Measurements from ENCODE around the gene SF1.

The SF1 gene

GRCh38 chr11:64764753-64765152, 13.6 kb downstream of the SF1 start:
- H3K9ac ChIP-seq (ENCODE audit: low read length), result no peak overlapping the region
- H3K23ac ChIP-seq (ENCODE audit: low read length in 2 of 2), result no peak overlapping the region
- H2AK5ac ChIP-seq (ENCODE audit: low read length, severe bottlenecking), result no peak overlapping the region
- no peak overlapping the region for H2AFZ ChIP-seq (ENCODE audit: low read depth, low read length)
- no peak overlapping the region for H3K27ac ChIP-seq (ENCODE audit: low read length, poor library complexity, severe bottlenecking)
- no peak overlapping the region for H2BK12ac ChIP-seq (ENCODE audit: low read length in 2 of 2)
- no peaks in the 10 kb centered on the region for H3K27me3 ChIP-seq (ENCODE audit: control insufficient read depth in 1 of 2, insufficient read depth in 1 of 2, low read length in 2 of 2)
- no peaks in the 10 kb centered on the region for H3K9me3 ChIP-seq (ENCODE audit: control insufficient read depth, low read length)
- H3K36me3 ChIP-seq (ENCODE audit: control insufficient read depth in 1 of 2, insufficient read depth in 2 of 2, low read depth in 1 of 2, low read length in 2 of 2), result peaks cover 70 to 80% of the 10 kb centered on the region in 2 experiments
- H4K8ac ChIP-seq (ENCODE audit: low read length), result no peak overlapping the region
- no peak overlapping the region for H2BK120ac ChIP-seq (ENCODE audit: low read depth, low read length)
- H3K4ac ChIP-seq (ENCODE audit: low read depth in 1 of 2, low read length in 2 of 2), result no peak overlapping the region
- no peak overlapping the region for H2BK15ac ChIP-seq (ENCODE audit: low read depth, poor library complexity, severe bottlenecking)
- H3K14ac ChIP-seq (ENCODE audit: low read length in 2 of 2), result no peak overlapping the region
- H3K4me3 ChIP-seq (ENCODE audit: insufficient read depth in 1 of 2, low read depth in 1 of 2, low read length in 2 of 2), result no peak overlapping the region
- H3K4me2 ChIP-seq (ENCODE audit: low read length, poor library complexity, severe bottlenecking), result no peak overlapping the region
- H4K91ac ChIP-seq (ENCODE audit: low read length), result no peak overlapping the region
- no peak overlapping the region for H2BK5ac ChIP-seq (ENCODE audit: low read depth, low read length, poor library complexity, severe bottlenecking)
- no peak for DNase-seq
- no peak overlapping the region for H3K18ac ChIP-seq (ENCODE audit: low read depth in 1 of 2, low read length in 2 of 2)
- peaks cover 22% of the 10 kb centered on the region for H3K79me1 ChIP-seq (replicated peaks; ENCODE audit: low read length, poor library complexity, severe bottlenecking)
- peaks cover 43% of the 10 kb centered on the region for H3K4me1 ChIP-seq (ENCODE audit: control insufficient read depth, insufficient read depth, low read depth, low read length)
- 91% methylated on average over 5 of the region's 8 CpGs for WGBS

DNA sequence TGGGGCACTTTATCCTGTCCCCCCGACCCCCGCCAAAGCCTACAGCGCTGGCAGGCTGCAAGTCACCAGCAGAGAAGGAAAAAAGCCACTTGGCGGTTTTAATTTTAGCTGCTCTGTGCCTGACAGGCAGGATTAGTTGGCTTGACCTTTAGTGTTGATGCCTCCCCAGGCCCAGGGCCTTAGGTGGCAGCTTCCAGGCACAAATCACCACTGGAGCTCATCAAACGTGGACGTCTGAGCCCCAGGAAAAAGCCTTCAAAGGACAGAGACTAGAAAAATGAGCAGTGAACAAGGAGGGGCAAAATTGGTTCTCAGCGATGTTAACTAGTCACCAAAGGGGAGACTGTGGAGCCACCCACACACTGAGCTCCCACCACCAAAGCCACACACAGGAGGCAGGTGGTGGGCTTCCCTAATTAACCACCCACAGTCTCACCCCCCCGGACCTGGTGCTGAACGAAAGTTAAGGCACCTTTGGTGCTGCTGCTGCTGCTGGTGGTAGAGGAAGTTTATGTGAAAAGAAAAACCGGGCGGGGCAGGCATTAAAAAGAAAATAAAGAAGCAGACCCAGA, 14.2 kb downstream of the SF1 start:
- Histone ChIP-seq H4K8ac (ENCODE audit: low read length) (no peak overlapping the region), H2AFZ (ENCODE audit: low read depth, low read length) (no peak overlapping the region), H3K27me3 (ENCODE audit: control insufficient read depth in 1 of 2, insufficient read depth in 1 of 2, low read length in 2 of 2) (no peaks in the 10 kb centered on the region), H3K23ac (ENCODE audit: low read length in 2 of 2) (no peak overlapping the region), H2BK5ac (ENCODE audit: low read depth, low read length, poor library complexity, severe bottlenecking) (no peak overlapping the region), H2BK15ac (ENCODE audit: low read depth, poor library complexity, severe bottlenecking) (no peak overlapping the region), H3K9ac (ENCODE audit: low read length) (no peak overlapping the region), H3K4ac (ENCODE audit: low read depth in 1 of 2, low read length in 2 of 2) (no peak overlapping the region), H3K18ac (ENCODE audit: low read depth in 1 of 2, low read length in 2 of 2) (no peak overlapping the region), H2AK5ac (ENCODE audit: low read length, severe bottlenecking) (peak overlapping the region; percentile 80), H3K4me3 (ENCODE audit: insufficient read depth in 1 of 2, low read depth in 1 of 2, low read length in 2 of 2) (no peak overlapping the region), H3K14ac (ENCODE audit: low read length in 2 of 2) (no peak overlapping the region), H3K4me1 (ENCODE audit: control insufficient read depth, insufficient read depth, low read depth, low read length) (peaks cover 49% of the 10 kb centered on the region), H3K79me1 (replicated peaks; ENCODE audit: low read length, poor library complexity, severe bottlenecking) (peaks cover 15% of the 10 kb centered on the region), H3K27ac (ENCODE audit: low read length, poor library complexity, severe bottlenecking) (peak overlapping the region; percentile 93), H4K91ac (ENCODE audit: low read length) (no peak overlapping the region), H3K9me3 (ENCODE audit: control insufficient read depth, low read length) (no peaks in the 10 kb centered on the region), H3K36me3 (ENCODE audit: control insufficient read depth in 1 of 2, insufficient read depth in 2 of 2, low read depth in 1 of 2, low read length in 2 of 2) (peaks cover 64 to 74% of the 10 kb centered on the region in 2 experiments), H3K4me2 (ENCODE audit: low read length, poor library complexity, severe bottlenecking) (no peak overlapping the region), H2BK12ac (ENCODE audit: low read length in 2 of 2) (no peak overlapping the region), H2BK120ac (ENCODE audit: low read depth, low read length) (no peak overlapping the region)
- no peak for DNase-seq
- WGBS, result 80% methylated on average over 7 of the region's 11 CpGs

- Histone ChIP-seq H3K23ac (ENCODE audit: low read length in 2 of 2) (no peak overlapping the region), H3K4me1 (ENCODE audit: control insufficient read depth, insufficient read depth, low read depth, low read length) (peaks cover 55% of the 10 kb centered on the region), H3K79me1 (replicated peaks; ENCODE audit: low read length, poor library complexity, severe bottlenecking) (peaks cover 12% of the 10 kb centered on the region), H3K36me3 (ENCODE audit: control insufficient read depth in 1 of 2, insufficient read depth in 2 of 2, low read depth in 1 of 2, low read length in 2 of 2) (peaks cover 58 to 69% of the 10 kb centered on the region in 2 experiments), H3K9me3 (ENCODE audit: control insufficient read depth, low read length) (no peaks in the 10 kb centered on the region), H3K14ac (ENCODE audit: low read length in 2 of 2) (peak overlapping the region in 1 of 2 experiments; percentile 26), H2AK5ac (ENCODE audit: low read length, severe bottlenecking) (peak overlapping the region; percentile 80), H3K27ac (ENCODE audit: low read length, poor library complexity, severe bottlenecking) (peak overlapping the region; percentile 93), H2BK5ac (ENCODE audit: low read depth, low read length, poor library complexity, severe bottlenecking) (no peak overlapping the region), H3K9ac (ENCODE audit: low read length) (peak overlapping the region; percentile 19), H4K8ac (ENCODE audit: low read length) (no peak overlapping the region), H2BK120ac (ENCODE audit: low read depth, low read length) (no peak overlapping the region), H3K27me3 (ENCODE audit: control insufficient read depth in 1 of 2, insufficient read depth in 1 of 2, low read length in 2 of 2) (no peaks in the 10 kb centered on the region), H2AFZ (ENCODE audit: low read depth, low read length) (no peak overlapping the region), H3K4ac (ENCODE audit: low read depth in 1 of 2, low read length in 2 of 2) (no peak overlapping the region), H3K4me3 (ENCODE audit: insufficient read depth in 1 of 2, low read depth in 1 of 2, low read length in 2 of 2) (no peak overlapping the region), H3K18ac (ENCODE audit: low read depth in 1 of 2, low read length in 2 of 2) (peak overlapping the region in 1 of 2 experiments; percentile 42), H3K4me2 (ENCODE audit: low read length, poor library complexity, severe bottlenecking) (peak overlapping the region; percentile 29), H4K91ac (ENCODE audit: low read length) (no peak overlapping the region), H2BK12ac (ENCODE audit: low read length in 2 of 2) (no peak overlapping the region), H2BK15ac (ENCODE audit: low read depth, poor library complexity, severe bottlenecking) (no peak overlapping the region)
- WGBS, result 81% methylated on average over 6 of the region's 6 CpGs
- no peak for DNase-seq
These were observed 14.8 kb downstream of the SF1 start for GRCh38 chr11:64763526-64764039.

DNA sequence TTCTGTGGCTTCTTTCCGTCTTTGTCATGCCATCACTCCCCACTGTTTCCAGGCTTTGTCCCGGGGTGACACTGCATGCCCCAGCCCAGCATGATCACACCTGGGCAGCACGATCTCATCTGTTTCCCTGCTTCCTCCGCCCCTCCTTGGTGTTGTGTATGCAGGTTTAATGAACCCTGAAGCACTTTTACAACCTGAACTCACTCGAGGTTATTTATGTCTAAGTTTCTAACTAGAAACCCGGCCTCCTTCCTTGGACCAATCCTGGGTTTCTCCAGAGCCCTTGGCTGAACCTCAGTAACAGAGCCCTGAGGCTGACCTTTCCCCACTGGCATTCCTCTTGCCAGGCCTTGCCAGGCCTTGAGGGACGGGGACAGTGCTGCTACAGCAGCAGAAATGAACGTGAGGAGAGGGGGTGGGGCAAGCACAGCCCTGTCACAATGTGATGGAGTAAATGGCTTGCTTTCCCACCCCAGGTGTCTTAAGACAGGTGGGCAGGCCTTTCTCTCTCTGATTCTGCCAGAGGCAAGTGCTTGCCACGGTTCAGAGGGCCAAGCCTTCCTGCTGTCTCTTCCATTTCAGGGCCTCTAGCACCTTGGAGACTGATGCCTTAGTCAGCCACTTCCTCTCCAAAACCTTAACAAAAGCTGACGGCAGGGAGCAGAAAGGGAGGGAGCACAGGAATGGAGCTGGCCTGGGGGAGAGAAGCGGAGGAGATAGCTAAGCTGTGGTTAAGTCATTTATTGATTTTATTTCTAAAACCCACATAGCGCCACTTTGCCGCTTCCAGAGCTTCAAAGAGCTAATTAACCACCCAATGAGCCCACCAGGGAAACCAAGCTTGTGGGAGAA, 15.4 kb downstream of the SF1 start:
- no peak overlapping the region for H3K4ac ChIP-seq (ENCODE audit: low read depth in 1 of 2, low read length in 2 of 2)
- H2BK12ac ChIP-seq (ENCODE audit: low read length in 2 of 2), result no peak overlapping the region
- 60% methylated on average over 9 of the region's 13 CpGs for WGBS
- peak overlapping the region; percentile 17 for H3K4me2 ChIP-seq (ENCODE audit: low read length, poor library complexity, severe bottlenecking)
- H3K4me3 ChIP-seq (ENCODE audit: insufficient read depth in 1 of 2, low read depth in 1 of 2, low read length in 2 of 2), result no peak overlapping the region
- no peak overlapping the region for H2AK5ac ChIP-seq (ENCODE audit: low read length, severe bottlenecking)
- H3K9ac ChIP-seq (ENCODE audit: low read length), result peak overlapping the region; percentile 19
- H3K79me1 ChIP-seq (replicated peaks; ENCODE audit: low read length, poor library complexity, severe bottlenecking), result peaks cover 12% of the 10 kb centered on the region
- no peak overlapping the region for H2BK15ac ChIP-seq (ENCODE audit: low read depth, poor library complexity, severe bottlenecking)
- H4K91ac ChIP-seq (ENCODE audit: low read length), result no peak overlapping the region
- H3K4me1 ChIP-seq (ENCODE audit: control insufficient read depth, insufficient read depth, low read depth, low read length), result peaks cover 58% of the 10 kb centered on the region
- H4K8ac ChIP-seq (ENCODE audit: low read length), result no peak overlapping the region
- no peak overlapping the region for H3K18ac ChIP-seq (ENCODE audit: low read depth in 1 of 2, low read length in 2 of 2)
- H3K9me3 ChIP-seq (ENCODE audit: control insufficient read depth, low read length), result no peaks in the 10 kb centered on the region
- H2AFZ ChIP-seq (ENCODE audit: low read depth, low read length), result no peak overlapping the region
- H3K14ac ChIP-seq (ENCODE audit: low read length in 2 of 2), result no peak overlapping the region
- no peak overlapping the region for H3K23ac ChIP-seq (ENCODE audit: low read length in 2 of 2)
- peak overlapping the region; percentile 93 for H3K27ac ChIP-seq (ENCODE audit: low read length, poor library complexity, severe bottlenecking)
- peaks cover 51 to 69% of the 10 kb centered on the region in 2 experiments for H3K36me3 ChIP-seq (ENCODE audit: control insufficient read depth in 1 of 2, insufficient read depth in 2 of 2, low read depth in 1 of 2, low read length in 2 of 2)
- H2BK120ac ChIP-seq (ENCODE audit: low read depth, low read length), result no peak overlapping the region
- H2BK5ac ChIP-seq (ENCODE audit: low read depth, low read length, poor library complexity, severe bottlenecking), result no peak overlapping the region
- peak; percentile 49 for DNase-seq
- H3K27me3 ChIP-seq (ENCODE audit: control insufficient read depth in 1 of 2, insufficient read depth in 1 of 2, low read length in 2 of 2), result no peaks in the 10 kb centered on the region

Data from mesenchymal stem cell (in vitro differentiated cells and primary cell).